NCI-H2029 treated with DMSO at 0.1 percent for 48 hours (cell line): ENCODE measurements around the gene GCLM.
"Not testable (repeated sequence)": the region's sequence is repeated elsewhere in the genome, so short reads cannot be mapped to it uniquely, and the experiment has no call there.

Source experiments
- DNase-seq: peaks from one replicate; lab custom pipeline; 2025; lab: John Stamatoyannopoulos, UW

GCLM gene

DNA sequence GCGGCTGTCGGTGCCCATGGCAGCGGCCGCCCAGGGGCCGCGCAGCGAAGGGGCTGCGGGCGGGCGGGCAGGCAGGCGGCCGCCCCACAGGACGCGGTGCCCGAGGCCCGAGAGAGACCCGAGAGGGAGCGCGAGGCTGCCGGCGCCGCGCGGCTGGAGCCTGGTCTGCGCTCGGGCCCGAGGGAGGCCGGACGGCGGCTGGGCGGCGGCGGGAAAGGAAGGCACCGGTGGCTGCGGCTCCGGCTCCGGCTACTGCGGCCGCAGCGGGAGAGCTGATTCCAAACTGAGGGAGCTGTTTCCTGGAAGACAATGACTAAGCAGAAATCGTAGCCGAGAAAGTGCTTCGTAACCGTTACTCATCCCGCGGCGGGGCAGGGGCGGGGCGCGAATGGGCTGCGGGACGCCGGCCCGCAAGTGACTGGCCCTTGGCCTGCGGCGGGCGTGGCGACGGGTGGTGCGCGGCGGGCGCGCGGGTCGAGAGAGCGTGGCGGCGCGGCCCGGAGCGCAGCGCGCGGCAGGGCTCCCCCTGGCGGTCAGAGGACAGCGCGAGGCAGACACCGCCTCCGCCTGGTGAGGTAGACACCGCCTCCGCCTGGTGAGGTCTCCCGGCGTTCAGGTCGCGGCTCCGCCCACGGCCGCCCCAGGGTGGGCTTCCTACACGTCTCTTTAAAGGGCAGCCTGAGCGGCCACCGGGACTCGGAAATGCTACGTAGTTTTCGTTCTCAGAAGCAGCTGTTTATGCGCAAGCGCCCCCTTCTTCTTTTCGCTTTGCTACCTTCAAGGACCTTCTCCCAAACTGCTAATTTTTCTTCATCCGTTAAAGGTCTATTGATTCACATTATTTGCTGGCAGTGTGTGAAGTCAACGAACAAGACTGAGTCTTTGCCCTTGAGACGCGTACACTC is at the start of gene GCLM:
Gene GCLM (minus strand): TSS at position 285 of the 905 bp plus-strand sequence. CDS start 267 bp downstream, at position 18.
- DNase-seq, result peak; percentile 89

- DNase-seq, result no peak
Measured at GRCh38 chr1:93958726-93959100, 49.5 kb upstream of the GCLM start.

- DNase-seq, result no peak
Measured at GRCh38 chr1:93958032-93958725, 48.9 kb upstream of the GCLM start.

DNA sequence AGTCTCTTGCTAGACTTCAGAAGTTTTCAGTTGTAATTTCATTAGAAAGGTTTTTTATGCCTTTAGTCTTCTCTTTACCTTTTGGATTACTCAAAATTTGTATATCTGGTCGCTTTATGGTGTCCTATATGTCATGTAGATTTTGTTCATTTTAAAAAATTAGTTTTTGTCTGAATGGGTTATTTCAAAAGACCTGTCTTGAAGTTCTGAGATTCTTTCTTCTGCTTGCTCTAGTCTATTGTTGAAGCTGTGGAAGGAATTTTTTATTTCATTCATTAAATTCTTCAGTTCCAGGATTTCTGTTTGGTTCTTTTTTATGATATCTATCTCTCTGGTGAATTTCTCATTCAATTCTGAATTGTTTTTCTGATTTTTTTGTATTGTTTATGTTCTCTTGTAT is 46.5 kb upstream of the GCLM start:
- no peak for DNase-seq

DNA sequence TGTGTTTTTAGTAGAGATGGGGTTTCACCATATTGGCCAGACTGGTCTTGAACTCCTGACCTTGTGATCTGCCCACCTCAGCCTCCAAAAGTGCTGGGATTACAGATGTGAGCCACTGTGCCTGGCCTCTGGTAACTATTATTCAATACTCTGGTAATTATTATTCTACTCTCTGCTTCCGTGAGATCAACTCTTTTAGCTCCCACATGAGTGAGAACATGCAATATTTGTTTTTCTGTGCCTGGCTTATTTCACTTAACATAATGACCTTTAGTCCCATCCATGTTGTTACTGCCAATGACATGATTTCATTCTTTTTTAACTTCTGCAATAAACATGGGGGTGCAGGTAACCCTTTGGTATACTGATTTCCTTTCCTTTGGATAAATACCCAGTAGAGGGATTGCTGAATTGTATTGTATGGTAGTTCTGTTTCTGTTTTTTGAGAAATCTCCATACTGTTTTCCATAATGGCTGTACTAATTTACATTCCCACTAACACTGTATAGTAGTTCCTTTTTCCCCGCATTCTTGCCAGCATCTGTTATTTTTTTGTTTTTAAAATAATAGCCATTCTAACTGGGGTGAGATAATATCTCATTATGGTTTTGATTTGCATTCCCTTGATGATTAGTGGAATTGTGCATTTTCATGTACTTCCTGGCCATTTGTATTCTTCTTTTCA is 37.9 kb upstream of the GCLM start:
- DNase-seq, result not testable (repeated sequence)

DNA sequence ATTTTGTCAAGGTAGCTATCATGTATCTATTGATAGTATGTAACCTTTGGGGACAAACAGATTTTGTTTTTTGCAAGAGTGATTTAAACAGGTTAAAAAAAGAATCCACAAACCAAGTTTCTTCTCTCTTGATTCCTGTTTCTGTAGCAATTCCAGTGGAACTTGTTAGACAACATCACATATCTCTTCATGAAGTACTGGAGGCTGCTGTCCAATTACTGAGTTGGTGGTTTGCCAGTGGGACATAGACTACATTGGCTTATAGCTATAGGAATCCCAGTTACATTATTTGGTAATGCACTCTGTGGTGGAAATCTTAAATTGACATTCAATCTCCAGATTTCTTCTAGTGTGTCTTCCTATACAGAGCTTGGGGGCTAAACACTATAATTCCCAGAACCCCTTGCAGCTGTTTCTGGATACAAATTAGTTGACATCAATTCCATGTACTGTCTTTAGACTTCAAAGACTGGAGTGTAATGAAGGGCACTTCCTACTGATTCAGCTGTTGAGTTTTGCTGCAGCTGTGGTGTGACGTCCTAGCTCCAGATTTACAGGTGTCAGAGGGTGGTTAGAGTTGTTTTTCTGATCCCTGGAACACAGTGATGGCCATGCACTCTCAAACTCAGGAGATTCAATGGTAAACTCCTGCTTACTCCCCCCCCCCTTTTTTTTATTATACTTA is 29.4 kb upstream of the GCLM start:
- no peak for DNase-seq

GRCh38 chr1:93937997-93938396 is 28.8 kb upstream of the GCLM start:
- DNase-seq, result no peak

- DNase-seq, result no peak
Measured at GRCh38 chr1:93925206-93925605, 16.0 kb upstream of the GCLM start.

GRCh38 chr1:93919780-93920179 is 10.6 kb upstream of the GCLM start:
- DNase-seq, result no peak

DNA sequence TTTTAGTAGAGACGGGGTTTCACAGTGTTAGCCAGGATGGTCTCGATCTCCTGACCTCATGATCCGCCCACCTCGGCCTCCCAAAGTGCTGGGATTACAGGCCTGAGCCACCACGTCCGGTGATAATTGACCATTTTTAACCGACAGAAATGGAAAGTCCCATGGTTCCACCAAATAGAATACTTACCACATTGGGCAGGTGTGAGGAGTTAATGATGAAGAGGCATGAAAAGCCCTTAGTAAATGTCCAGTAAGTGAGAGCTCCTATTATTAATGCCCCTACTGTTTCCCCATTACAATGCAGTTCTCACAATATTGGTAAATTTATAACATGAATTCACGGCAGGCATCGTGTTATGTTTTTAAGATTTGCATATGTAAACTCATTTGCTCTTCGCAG is 8.1 kb upstream of the GCLM start:
- DNase-seq, result no peak

DNA sequence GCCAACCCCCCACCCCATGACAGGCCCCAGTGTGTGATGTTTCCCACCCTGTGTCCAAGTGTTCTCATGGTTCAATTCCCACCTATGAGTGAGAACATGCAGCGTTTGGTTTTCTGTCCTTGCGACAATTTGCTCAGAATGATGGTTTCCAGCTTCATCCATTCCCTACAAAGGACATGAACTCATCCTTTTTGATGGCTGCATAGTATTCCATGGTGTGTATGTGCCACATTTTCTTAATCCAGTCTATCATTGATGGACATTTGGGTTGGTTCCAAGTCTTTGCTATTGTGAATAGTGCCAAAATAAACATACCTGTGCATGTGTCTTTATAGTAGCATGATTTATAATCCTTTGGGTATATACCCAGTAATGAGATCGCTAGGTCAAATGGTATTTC is 1.6 kb upstream of the GCLM start:
- not testable (repeated sequence) for DNase-seq

GRCh38 chr1:93910305-93910704 is 1.1 kb upstream of the GCLM start:
- DNase-seq, result no peak

GRCh38 chr1:93908394-93909145 is 660 bp downstream of the GCLM start:
- DNase-seq, result no peak

- peak; percentile 18 for DNase-seq
Measured at GRCh38 chr1:93907718-93908117, 1.5 kb downstream of the GCLM start.

DNA sequence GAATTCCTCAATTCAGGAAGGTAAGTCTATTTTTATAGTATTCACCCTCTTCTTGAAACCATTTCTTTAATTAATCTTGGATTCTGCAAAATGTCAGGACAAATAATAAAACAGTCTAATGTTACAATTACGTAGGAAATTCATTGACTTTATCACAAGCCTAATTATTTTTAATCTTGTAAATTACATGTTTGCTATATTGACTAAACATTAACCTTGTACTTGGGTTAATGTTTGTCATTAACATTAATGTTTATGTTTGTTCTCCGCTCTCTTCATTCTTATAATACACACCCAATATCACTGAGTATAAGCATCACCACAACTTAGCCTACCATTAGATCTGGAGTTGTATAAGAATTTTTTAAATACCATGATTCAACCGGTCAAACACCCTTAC is 2.8 kb downstream of the GCLM start:
- no peak for DNase-seq

DNA sequence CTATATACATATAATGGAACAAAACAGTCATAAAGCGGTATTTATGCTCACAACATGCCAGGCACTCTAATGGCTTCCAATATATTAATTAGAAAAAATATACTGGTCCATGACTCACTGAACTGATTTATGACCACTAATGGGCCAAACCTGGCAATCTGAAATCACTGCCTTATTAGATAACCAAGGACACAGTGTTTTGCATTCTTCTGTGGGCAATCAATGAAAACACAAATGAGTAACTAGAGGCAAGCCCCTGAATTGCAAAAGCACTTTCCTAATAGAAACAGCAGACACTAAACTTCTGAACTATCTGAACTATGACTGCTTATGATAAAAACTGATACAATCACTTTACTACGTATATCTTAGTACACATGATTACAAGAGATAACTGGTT is 3.5 kb downstream of the GCLM start:
- no peak for DNase-seq

- no peak for DNase-seq
Measured at GRCh38 chr1:93905051-93905450, 4.2 kb downstream of the GCLM start.

- no peak for DNase-seq
Measured at GRCh38 chr1:93904228-93904627, 5.0 kb downstream of the GCLM start.

DNA sequence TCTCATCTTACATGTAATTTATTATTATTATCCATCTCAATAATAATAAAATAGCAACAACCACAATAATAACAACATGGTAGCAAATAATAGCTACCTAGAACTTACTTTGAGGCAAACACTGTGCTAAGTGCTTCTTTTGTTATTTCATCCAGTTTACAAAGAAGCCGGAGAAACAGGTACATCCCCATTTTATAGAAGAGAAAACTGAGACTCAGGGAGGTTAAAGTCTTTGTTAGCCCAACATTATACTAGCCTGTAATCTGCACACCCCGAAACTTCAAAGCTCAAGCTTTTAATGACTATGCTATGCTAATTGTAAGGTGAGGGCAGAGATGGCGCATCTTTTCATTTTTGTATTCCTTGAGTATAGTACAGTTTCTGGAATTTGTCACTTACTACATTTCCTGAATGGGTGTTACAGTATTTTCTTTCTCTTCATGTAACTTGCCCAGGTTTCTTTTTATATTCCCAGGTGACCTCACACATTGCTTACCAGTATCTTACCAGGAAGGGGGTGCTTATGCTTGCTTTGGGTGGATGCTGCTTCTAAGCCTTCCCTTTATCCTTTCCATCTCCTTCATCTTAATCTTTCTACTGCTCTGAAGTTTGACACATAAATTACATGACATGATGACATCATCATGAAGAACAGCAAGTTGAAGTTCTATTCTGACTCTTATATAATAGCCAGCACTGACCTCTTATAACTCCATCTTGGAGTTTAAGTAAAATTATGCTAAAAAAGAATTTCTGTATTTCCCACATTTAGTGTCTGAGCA is 8.3 kb downstream of the GCLM start:
- DNase-seq, result no peak

DNA sequence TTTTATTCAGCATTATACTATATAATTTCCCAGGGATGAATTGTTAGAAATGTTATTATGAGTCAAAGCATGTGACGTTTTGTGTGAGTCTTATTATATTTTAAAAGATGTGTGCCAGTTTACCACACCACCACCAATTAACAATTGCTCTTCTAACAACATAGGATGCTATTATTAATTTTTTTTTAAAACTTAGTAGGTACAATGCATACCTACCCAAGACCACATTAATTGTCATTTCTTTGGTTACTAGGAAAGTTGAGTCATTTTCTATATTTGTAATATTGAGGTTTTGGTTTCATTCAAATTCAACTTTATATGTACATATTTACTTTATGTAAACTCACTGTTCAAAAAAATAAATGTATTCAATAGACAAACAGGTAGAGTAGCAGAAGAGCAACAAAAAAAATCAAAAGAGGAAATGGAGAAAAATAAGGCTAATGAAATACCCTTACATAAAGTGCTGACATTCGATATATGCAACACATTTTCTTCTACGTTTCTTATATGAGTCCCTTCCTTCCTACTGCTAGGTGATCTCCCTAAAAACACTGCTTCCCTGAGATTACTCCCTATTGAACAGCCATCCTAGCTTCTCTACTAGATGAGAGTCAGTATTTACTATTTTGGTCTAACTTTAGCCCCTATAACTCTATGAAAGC is 9.6 kb downstream of the GCLM start:
- no peak for DNase-seq
